T-helper 2 cell treated with Interferon-gamma antibody and Interleukin-4, amounts not matched to agents 5 μg/mL and 100 μg/mL, for 36 hours (primary cell): ENCODE measurements around the gene DGKI.

Source experiments
- DNase-seq: peaks from one replicate; pipeline ENCODE4 v3.0.0; 2021; ENCODE audit warnings: low spot score
- H3K27ac Mint-ChIP-seq: one replicate; pipeline ENCODE4 v1.8.0; 2021; ENCODE audit warnings: mild to moderate bottlenecking, mixed read lengths
- H3K27me3 Mint-ChIP-seq: one replicate; pipeline ENCODE4 v1.8.0; 2021; ENCODE audit warnings: low read depth, mixed read lengths
- H3K36me3 Mint-ChIP-seq: one replicate; pipeline ENCODE4 v1.8.0; 2021; ENCODE audit warnings: low read depth, mixed read lengths
- H3K4me1 Mint-ChIP-seq: one replicate; pipeline ENCODE4 v1.8.0; 2021; ENCODE audit warnings: low read depth, mixed read lengths
- H3K4me3 Mint-ChIP-seq: one replicate; pipeline ENCODE4 v1.8.0; 2022; ENCODE audit warnings: mild to moderate bottlenecking, moderate library complexity, mixed read lengths
- H3K9me3 Mint-ChIP-seq: one replicate; pipeline ENCODE4 v1.8.0; 2021; ENCODE audit warnings: mixed read lengths

The DGKI gene

GRCh38 chr7:137862358-137862757, 15.6 kb upstream of the DGKI start:
- Mint-ChIP-seq H3K4me1 (no peaks in the 10 kb centered on the region), H3K36me3 (peaks cover 27% of the 10 kb centered on the region), H3K4me3 (no peak overlapping the region), H3K9me3 (peaks cover 20% of the 10 kb centered on the region), H3K27ac (no peak overlapping the region), H3K27me3 (no peaks in the 10 kb centered on the region)
- no peak for DNase-seq

- no peaks in the 10 kb centered on the region for H3K4me1 Mint-ChIP-seq
- no peak overlapping the region for H3K27ac Mint-ChIP-seq
- no peak for DNase-seq
- no peak overlapping the region for H3K4me3 Mint-ChIP-seq
- H3K27me3 Mint-ChIP-seq: no peaks in the 10 kb centered on the region
- peaks cover 10% of the 10 kb centered on the region for H3K36me3 Mint-ChIP-seq
- H3K9me3 Mint-ChIP-seq: peaks cover 7% of the 10 kb centered on the region
Observed at GRCh38 chr7:137860542-137860941, 13.8 kb upstream of the DGKI start.

GRCh38 chr7:137853053-137853452, 6.3 kb upstream of the DGKI start:
- H3K4me3 Mint-ChIP-seq: no peak overlapping the region
- H3K9me3 Mint-ChIP-seq: no peaks in the 10 kb centered on the region
- no peaks in the 10 kb centered on the region for H3K4me1 Mint-ChIP-seq
- no peak overlapping the region for H3K27ac Mint-ChIP-seq
- no peak for DNase-seq
- H3K36me3 Mint-ChIP-seq: no peaks in the 10 kb centered on the region
- H3K27me3 Mint-ChIP-seq: peaks cover 31% of the 10 kb centered on the region

GRCh38 chr7:137852108-137852507, 5.3 kb upstream of the DGKI start:
- DNase-seq: no peak

GRCh38 chr7:137850972-137851945, 4.5 kb upstream of the DGKI start:
- no peaks in the 10 kb centered on the region for H3K9me3 Mint-ChIP-seq
- H3K4me1 Mint-ChIP-seq: no peaks in the 10 kb centered on the region
- H3K4me3 Mint-ChIP-seq: no peak overlapping the region
- no peak overlapping the region for H3K27ac Mint-ChIP-seq
- H3K27me3 Mint-ChIP-seq: peaks cover 42% of the 10 kb centered on the region
- DNase-seq: no peak
- H3K36me3 Mint-ChIP-seq: no peaks in the 10 kb centered on the region

More at GRCh38 chr7:137852108-137852507, 5.3 kb upstream of the DGKI start:
- H3K9me3 Mint-ChIP-seq: no peaks in the 10 kb centered on the region
- H3K27me3 Mint-ChIP-seq: peaks cover 40% of the 10 kb centered on the region
- no peaks in the 10 kb centered on the region for H3K36me3 Mint-ChIP-seq
- no peaks in the 10 kb centered on the region for H3K4me1 Mint-ChIP-seq
- no peak overlapping the region for H3K4me3 Mint-ChIP-seq
- H3K27ac Mint-ChIP-seq: no peak overlapping the region

GRCh38 chr7:137850571-137850970, 3.8 kb upstream of the DGKI start:
- no peak for DNase-seq
- H3K27me3 Mint-ChIP-seq: peaks cover 49% of the 10 kb centered on the region
- H3K27ac Mint-ChIP-seq: no peak overlapping the region
- H3K4me3 Mint-ChIP-seq: no peak overlapping the region
- H3K36me3 Mint-ChIP-seq: no peaks in the 10 kb centered on the region
- H3K4me1 Mint-ChIP-seq: peaks cover 2% of the 10 kb centered on the region
- H3K9me3 Mint-ChIP-seq: no peaks in the 10 kb centered on the region

- Mint-ChIP-seq H3K4me1 (peaks cover 2% of the 10 kb centered on the region), H3K27ac (no peak overlapping the region), H3K27me3 (peaks cover 70% of the 10 kb centered on the region), H3K36me3 (no peaks in the 10 kb centered on the region), H3K9me3 (no peaks in the 10 kb centered on the region), H3K4me3 (peak overlapping the region; percentile 22)
- no peak for DNase-seq
Observed at GRCh38 chr7:137848095-137848494, 1.3 kb upstream of the DGKI start.

- Mint-ChIP-seq H3K4me3 (peak overlapping the region; percentile 22), H3K4me1 (peaks cover 2% of the 10 kb centered on the region), H3K27ac (no peak overlapping the region), H3K9me3 (no peaks in the 10 kb centered on the region), H3K27me3 (peaks cover 72% of the 10 kb centered on the region), H3K36me3 (no peaks in the 10 kb centered on the region)
- no peak for DNase-seq
Observed at GRCh38 chr7:137847568-137848050, 835 bp upstream of the DGKI start.

GRCh38 chr7:137846549-137846826, 286 bp downstream of the DGKI start:
- Mint-ChIP-seq H3K27me3 (peaks cover 78% of the 10 kb centered on the region), H3K9me3 (no peaks in the 10 kb centered on the region), H3K36me3 (no peaks in the 10 kb centered on the region), H3K27ac (no peak overlapping the region), H3K4me3 (no peak overlapping the region), H3K4me1 (peaks cover 2% of the 10 kb centered on the region)
- DNase-seq: no peak

- Mint-ChIP-seq H3K4me1 (peaks cover 2% of the 10 kb centered on the region), H3K27ac (no peak overlapping the region), H3K36me3 (no peaks in the 10 kb centered on the region), H3K4me3 (no peak overlapping the region), H3K27me3 (peaks cover 69% of the 10 kb centered on the region), H3K9me3 (no peaks in the 10 kb centered on the region)
- DNase-seq: no peak
Observed at GRCh38 chr7:137844677-137845425, 1.9 kb downstream of the DGKI start.

GRCh38 chr7:137839903-137840779, 6.6 kb downstream of the DGKI start:
- Mint-ChIP-seq H3K4me1 (no peaks in the 10 kb centered on the region), H3K4me3 (no peak overlapping the region), H3K27ac (no peak overlapping the region), H3K9me3 (no peaks in the 10 kb centered on the region), H3K36me3 (no peaks in the 10 kb centered on the region), H3K27me3 (peaks cover 31% of the 10 kb centered on the region)
- DNase-seq: no peak

- H3K4me1 Mint-ChIP-seq: no peaks in the 10 kb centered on the region
- no peak for DNase-seq
- H3K4me3 Mint-ChIP-seq: no peak overlapping the region
- H3K36me3 Mint-ChIP-seq: no peaks in the 10 kb centered on the region
- peaks cover 20% of the 10 kb centered on the region for H3K27me3 Mint-ChIP-seq
- H3K27ac Mint-ChIP-seq: no peak overlapping the region
- no peaks in the 10 kb centered on the region for H3K9me3 Mint-ChIP-seq
Observed at GRCh38 chr7:137838706-137839315, 8.0 kb downstream of the DGKI start.

- peaks cover 11% of the 10 kb centered on the region for H3K9me3 Mint-ChIP-seq
- H3K36me3 Mint-ChIP-seq: no peaks in the 10 kb centered on the region
- H3K4me1 Mint-ChIP-seq: no peaks in the 10 kb centered on the region
- H3K27me3 Mint-ChIP-seq: peaks cover 6% of the 10 kb centered on the region
- no peak overlapping the region for H3K4me3 Mint-ChIP-seq
- H3K27ac Mint-ChIP-seq: no peak overlapping the region
- no peak for DNase-seq
Observed at GRCh38 chr7:137836541-137836940, 10.2 kb downstream of the DGKI start.
